T follicular helper cell (primary cell): ENCODE results near the gene SLC39A9.
A peak's percentile ranks its signal among the peaks of the same experiment; 100 is the strongest.

Experiments
- DNase-seq: peaks from one replicate; pipeline ENCODE4 v3.0.0-alpha.2; 2020; ENCODE audit warnings: low read depth

Gene SLC39A9

GRCh38 chr14:69424149-69424923 lies 25.8 kb downstream of the SLC39A9 start:
- DNase-seq: no peak

- no peak for DNase-seq
Observed at GRCh38 chr14:69427596-69427995, 29.1 kb downstream of the SLC39A9 start.

DNA sequence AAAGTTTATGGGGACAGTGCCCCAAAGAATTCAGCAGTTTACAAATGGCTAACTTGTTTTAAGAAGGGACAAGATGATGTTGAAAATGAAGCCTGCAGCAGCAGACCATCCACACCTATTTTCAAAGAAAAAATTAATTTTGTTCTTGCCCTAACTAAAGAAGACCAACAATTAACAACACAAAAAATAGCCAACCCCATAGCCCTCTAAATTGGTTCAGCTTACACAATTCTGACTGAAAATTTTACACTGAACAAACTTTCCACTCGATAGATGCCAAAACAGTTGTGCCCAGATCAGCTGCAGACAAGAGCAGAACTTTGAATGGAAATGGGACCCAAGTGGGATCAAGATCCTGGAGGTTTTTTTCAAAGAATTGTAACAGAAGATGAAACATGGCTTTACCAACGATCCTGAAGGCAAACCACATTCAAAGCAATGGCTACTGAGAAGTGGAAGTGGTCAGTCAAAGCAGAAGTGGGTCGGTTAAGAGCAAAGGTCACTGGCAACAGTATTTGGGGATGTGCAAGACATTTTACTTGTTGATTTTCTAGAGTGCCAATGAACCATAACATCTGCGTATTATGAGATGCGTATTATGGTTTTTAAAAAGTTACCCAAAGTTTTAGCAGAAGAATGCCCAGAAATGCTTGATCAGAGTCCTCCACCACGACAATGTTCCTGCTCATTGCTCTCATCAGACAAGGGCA lies 30.0 kb downstream of the SLC39A9 start:
- DNase-seq: no peak

DNA sequence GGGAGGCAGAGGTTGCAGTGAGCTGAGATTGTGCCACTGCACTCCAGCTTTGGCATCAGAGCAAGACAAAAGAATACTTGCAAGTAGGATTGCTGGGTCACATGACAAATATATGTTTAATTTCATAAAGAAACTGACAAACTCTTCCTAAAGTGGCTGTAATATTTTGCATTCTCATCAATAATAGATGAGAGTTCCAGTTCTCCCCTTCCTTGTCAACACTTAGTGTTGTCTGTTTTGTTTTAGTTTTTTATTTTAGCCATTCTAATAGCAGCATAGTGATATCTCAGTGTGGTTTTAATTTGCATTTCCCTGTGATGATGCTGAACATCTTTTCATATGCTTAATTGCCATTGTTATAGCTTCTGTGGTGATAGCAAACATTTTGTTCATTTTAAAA lies 31.2 kb downstream of the SLC39A9 start:
- DNase-seq: no peak

DNA sequence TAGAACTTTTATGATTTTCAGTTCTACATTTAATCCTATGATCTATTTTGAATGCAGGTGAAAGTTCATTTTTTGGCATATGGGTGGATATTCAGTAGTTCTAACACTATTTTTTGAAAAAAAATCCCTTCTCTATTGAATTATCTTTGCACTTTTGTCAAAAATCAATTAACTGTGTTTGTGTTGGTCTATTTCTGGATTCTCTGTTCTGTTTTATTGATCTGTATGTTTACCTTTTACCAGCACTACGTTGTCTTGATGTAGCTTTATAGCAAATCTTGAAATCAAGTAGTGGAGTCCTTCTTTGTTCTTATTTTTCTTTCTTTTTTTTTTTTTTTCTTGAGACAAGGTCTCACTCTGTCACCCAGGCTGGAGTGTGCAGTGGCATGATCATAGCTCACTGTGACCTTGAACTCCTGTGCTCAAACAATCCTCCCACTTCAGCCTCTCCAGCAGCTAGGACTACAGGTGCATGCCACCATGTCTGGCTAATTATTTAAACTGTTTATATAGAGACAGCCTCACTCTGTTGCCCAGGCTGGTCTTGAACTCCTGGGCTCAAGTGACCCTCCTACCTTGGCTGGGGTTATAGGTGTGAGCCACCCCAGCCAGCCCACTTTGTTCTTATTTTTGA lies 31.9 kb downstream of the SLC39A9 start:
- DNase-seq: no peak

GRCh38 chr14:69432364-69432763 lies 33.9 kb downstream of the SLC39A9 start:
- no peak for DNase-seq

- no peak for DNase-seq
Observed at GRCh38 chr14:69439521-69440270, 41.2 kb downstream of the SLC39A9 start.

DNA sequence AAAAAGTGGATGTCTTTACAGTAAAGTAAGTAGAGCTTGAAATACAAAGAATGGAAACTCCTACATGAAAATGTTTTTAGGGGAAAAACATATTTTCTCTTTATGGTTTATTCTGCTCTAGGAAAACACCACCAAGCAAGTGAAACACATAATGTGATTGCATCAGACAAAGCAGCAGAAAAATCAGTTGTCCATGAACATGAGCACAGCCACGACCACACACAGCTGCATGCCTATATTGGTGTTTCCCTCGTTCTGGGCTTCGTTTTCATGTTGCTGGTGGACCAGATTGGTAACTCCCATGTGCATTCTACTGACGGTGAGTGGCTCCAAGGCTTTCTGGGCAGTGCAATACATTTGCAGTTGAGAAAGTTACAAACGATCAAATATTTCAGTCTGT lies 43.5 kb downstream of the SLC39A9 start:
- DNase-seq: no peak

GRCh38 chr14:69443296-69443805 lies 44.9 kb downstream of the SLC39A9 start:
- no peak for DNase-seq

- no peak for DNase-seq
Observed at GRCh38 chr14:69449216-69449615, 50.7 kb downstream of the SLC39A9 start.

DNA sequence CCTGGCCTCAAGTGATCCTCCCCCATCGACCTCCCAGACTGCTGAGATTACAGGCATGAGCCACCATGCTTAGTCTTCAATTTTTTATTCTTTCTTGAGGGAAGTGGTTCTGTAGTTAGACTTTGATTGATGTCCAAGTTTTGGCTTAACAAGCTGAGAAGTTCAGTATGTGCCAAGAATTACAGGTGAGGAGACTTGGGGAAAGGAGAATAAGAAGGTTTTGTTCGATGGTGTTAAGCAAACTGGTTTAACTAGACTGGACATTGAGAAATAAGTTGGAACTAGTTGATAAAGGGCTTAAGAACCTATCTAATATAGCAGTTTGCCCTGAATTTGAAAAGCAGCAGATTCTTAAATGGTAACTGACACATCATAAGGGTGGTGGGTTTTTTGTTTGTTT lies 53.4 kb downstream of the SLC39A9 start:
- no peak for DNase-seq

DNA sequence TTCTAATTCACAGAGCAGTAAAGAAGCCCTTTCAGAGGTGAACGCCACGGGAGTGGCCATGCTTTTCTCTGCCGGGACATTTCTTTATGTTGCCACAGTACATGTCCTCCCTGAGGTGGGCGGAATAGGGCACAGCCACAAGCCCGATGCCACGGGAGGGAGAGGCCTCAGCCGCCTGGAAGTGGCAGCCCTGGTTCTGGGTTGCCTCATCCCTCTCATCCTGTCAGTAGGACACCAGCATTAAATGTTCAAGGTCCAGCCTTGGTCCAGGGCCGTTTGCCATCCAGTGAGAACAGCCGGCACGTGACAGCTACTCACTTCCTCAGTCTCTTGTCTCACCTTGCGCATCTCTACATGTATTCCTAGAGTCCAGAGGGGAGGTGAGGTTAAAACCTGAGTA lies 59.9 kb downstream of the SLC39A9 start:
- DNase-seq: no peak

DNA sequence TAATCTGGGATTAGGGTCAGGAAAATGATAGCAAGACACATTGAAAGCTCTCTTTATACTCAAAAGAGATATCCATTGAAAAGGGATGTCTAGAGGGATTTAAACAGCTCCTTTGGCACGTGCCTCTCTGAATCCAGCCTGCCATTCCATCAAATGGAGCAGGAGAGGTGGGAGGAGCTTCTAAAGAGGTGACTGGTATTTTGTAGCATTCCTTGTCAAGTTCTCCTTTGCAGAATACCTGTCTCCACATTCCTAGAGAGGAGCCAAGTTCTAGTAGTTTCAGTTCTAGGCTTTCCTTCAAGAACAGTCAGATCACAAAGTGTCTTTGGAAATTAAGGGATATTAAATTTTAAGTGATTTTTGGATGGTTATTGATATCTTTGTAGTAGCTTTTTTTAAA lies 60.6 kb downstream of the SLC39A9 start:
- no peak for DNase-seq

- peak; percentile 30 for DNase-seq
Observed at GRCh38 chr14:69460093-69460701, 61.7 kb downstream of the SLC39A9 start.

GRCh38 chr14:69464379-69464778 lies 65.9 kb downstream of the SLC39A9 start:
- DNase-seq: no peak

- no peak for DNase-seq
Observed at GRCh38 chr14:69464829-69465228, 66.3 kb downstream of the SLC39A9 start.

- DNase-seq: no peak
Observed at GRCh38 chr14:69468949-69469348, 70.5 kb downstream of the SLC39A9 start.

DNA sequence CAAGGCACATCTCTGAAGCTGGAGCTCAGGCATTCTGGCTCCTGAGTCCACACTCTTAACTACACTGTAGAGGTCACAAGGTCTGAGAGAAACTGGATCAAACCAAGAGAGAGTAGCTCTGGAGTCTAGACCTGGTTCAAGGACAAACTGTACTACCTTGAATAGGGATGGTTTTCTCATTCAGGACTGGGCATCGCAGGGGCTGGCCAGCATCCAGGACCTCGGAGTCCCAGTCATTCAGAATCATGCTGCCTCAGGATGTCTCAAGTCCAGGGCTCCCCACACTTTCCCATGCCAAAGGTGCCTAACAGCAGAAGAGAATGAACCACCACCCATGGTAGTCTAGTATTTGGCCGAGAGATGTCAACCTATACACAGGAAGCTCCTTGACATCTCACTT lies 72.9 kb downstream of the SLC39A9 start:
- no peak for DNase-seq

GRCh38 chr14:69471916-69472315 lies 73.4 kb downstream of the SLC39A9 start:
- no peak for DNase-seq

DNA sequence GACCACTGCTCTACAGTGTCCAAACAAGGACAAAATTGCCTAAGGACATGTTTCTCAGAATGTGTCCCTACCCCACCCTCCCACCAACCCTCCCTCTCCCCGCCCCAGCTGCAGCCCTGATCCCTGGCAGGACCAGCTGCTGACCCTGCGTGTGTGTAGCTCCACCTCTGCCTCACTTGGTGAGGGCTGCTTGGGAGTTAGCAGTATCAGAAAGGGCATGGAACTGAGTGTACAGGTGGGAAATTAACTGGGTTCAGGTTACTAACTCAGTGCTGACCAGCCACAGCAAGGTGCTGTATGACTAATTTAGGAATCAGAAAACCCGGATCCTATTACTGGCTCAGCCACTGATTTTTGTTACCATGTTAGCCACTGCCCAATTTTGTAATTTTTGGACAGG lies 74.8 kb downstream of the SLC39A9 start:
- no peak for DNase-seq

DNA sequence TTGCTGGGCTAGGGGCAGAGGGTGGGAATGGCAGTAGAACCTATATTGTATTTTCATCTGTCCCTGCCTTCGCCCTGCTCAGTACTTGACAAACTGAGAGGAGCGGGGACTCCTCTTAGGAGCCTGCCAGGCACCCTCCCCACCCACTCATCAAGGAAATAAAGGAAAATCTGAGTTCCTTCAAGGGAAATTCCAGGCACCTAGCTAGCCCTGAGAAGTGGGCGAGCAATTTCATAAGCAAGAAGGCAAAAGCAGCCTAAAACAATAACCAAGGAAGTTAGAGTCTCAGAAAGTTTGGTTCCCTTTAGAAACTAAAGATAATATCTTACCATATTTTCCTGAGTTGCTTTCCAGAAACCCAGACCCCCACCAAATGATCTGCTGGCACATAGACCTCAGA lies 75.5 kb downstream of the SLC39A9 start:
- no peak for DNase-seq
